IMR-90 (cell line): ENCODE data around the gene PIGZ. TPM values are rescaled to one million over a fixed set of nuclear protein-coding genes. Genes with fewer than 3 reads are reported as not detected.
A peak's percentile ranks its signal among the peaks of the same experiment; 100 is the strongest.

ENCODE experiments used
- ATAC-seq: fragments of 200-7000 bp; cut with Tn5 transposase; 2 replicates; pipeline ENCODE4 v1.9.1; 2020; ENCODE audit warnings: low read depth, mild to moderate bottlenecking, moderate library complexity
- BruUV-seq: library from RNA; stranded (reverse); fragments of 400-500 nt; replicated peaks from 2 replicates; lab custom pipeline; 2021; lab: Mats Ljungman, UMichigan
- CTCF ChIA-PET: fragments of 300-600 bp; formaldehyde crosslinking; extraction: SDS; loops from one replicate; lab custom pipeline; 2021; ENCODE audit warnings: antibody characterized with exemption; lab: Yijun Ruan, JAX
- POLR2A ChIA-PET: fragments of 300-600 bp; sonication (Branson Sonifier 250); formaldehyde crosslinking; loops from one replicate; lab custom pipeline; 2022; ENCODE audit warnings: antibody characterized with exemption; ENCODE audit not compliant: unreplicated experiment; lab: Charles Lee
- DNase-seq: peaks from one replicate; pipeline ENCODE4 v3.0.0; 2013
- H2AFZ ChIP-seq: replicated peaks from 2 replicates; pipeline ENCODE3; 2013; ENCODE audit warnings: low read length, mild to moderate bottlenecking; ENCODE audit not compliant: poor library complexity
- H2AK5ac ChIP-seq: 2 replicates; pipeline ENCODE4 v1.6.1; 2013; ENCODE audit warnings: low read depth, low read length, inconsistent platforms
- H2AK9ac ChIP-seq: replicated peaks from 2 replicates; pipeline ENCODE3; 2013; ENCODE audit warnings: mild to moderate bottlenecking, low read depth, low read length, moderate library complexity; ENCODE audit not compliant: poor library complexity
- H2BK120ac ChIP-seq: 2 replicates; pipeline ENCODE4 v1.6.1; 2013; ENCODE audit warnings: low read depth, low read length, inconsistent platforms
- H2BK15ac ChIP-seq: 3 replicates; pipeline ENCODE4 v1.6.1; 2013; ENCODE audit warnings: low read depth, low read length, inconsistent platforms
- H2BK20ac ChIP-seq: 2 replicates; pipeline ENCODE4 v1.6.1; 2013; ENCODE audit warnings: low read depth, mild to moderate bottlenecking, inconsistent platforms, low read length, moderate library complexity
- H2BK5ac ChIP-seq: 2 replicates; pipeline ENCODE4 v1.6.1; 2013; ENCODE audit warnings: mild to moderate bottlenecking, low read depth, low read length, inconsistent platforms; ENCODE audit not compliant: poor library complexity, severe bottlenecking
- H3K14ac ChIP-seq: replicated peaks from 2 replicates; pipeline ENCODE4 v1.6.1; 2013; ENCODE audit warnings: low read depth, low read length, inconsistent platforms
- H3K18ac ChIP-seq: 2 replicates; pipeline ENCODE4 v1.6.1; 2013; ENCODE audit warnings: low read depth, low read length, control low read depth
- H3K23ac ChIP-seq: 2 replicates; pipeline ENCODE4 v1.6.1; 2013; ENCODE audit warnings: low read depth, low read length, inconsistent platforms
- H3K27ac ChIP-seq: 2 replicates; pipeline ENCODE4 v1.5.1; 2013; ENCODE audit warnings: mild to moderate bottlenecking, control low read depth, low read length; ENCODE audit not compliant: insufficient read depth
- H3K27me3 ChIP-seq: 2 replicates; pipeline ENCODE4 v1.6.1; 2013; ENCODE audit warnings: low read length; ENCODE audit not compliant: control insufficient read depth, insufficient read depth
- H3K36me3 ChIP-seq: 2 replicates; pipeline ENCODE4 v1.6.1; 2013; ENCODE audit warnings: low read length, mixed read lengths; ENCODE audit not compliant: control insufficient read depth, insufficient read depth
- H3K4ac ChIP-seq: 2 replicates; pipeline ENCODE4 v1.6.1; 2013; ENCODE audit warnings: low read depth, low read length, inconsistent platforms
- H3K4me1 ChIP-seq: 2 replicates; pipeline ENCODE4 v1.6.1; 2013; ENCODE audit warnings: low read length, mixed read lengths; ENCODE audit not compliant: control insufficient read depth, insufficient read depth
- H3K4me2 ChIP-seq: 2 replicates; pipeline ENCODE4 v1.6.1; 2013; ENCODE audit warnings: low read depth, mild to moderate bottlenecking, control low read depth, low read length, moderate library complexity
- H3K4me3 ChIP-seq: 2 replicates; pipeline ENCODE4 v1.5.1; 2013; ENCODE audit warnings: low read depth, mild to moderate bottlenecking, control low read depth, low read length, moderate library complexity; ENCODE audit not compliant: insufficient read depth
- H3K56ac ChIP-seq: 2 replicates; pipeline ENCODE4 v1.6.1; 2013; ENCODE audit warnings: low read length, inconsistent platforms; ENCODE audit not compliant: insufficient read depth; ENCODE audit errors: extremely low read depth
- H3K79me1 ChIP-seq, 2 experiments: 2 replicates each; pipeline ENCODE4 v1.6.1; 2013; ENCODE audit warnings: low read length in 2 of 2, inconsistent platforms in 1 of 2, low read depth in 1 of 2
- H3K9ac ChIP-seq: 2 replicates; pipeline ENCODE4 v1.6.1; 2013; ENCODE audit warnings: low read depth, low read length, control low read depth
- H3K9me1 ChIP-seq: 2 replicates; pipeline ENCODE4 v1.6.1; 2013; ENCODE audit warnings: low read length, inconsistent platforms; ENCODE audit not compliant: insufficient read depth
- H3K9me3 ChIP-seq: 2 replicates; pipeline ENCODE4 v1.6.1; 2013; ENCODE audit warnings: low read length; ENCODE audit not compliant: control insufficient read depth, insufficient read depth
- H4K20me1 ChIP-seq: 2 replicates; pipeline ENCODE4 v1.6.1; 2013; ENCODE audit warnings: low read length, inconsistent platforms; ENCODE audit not compliant: insufficient read depth
- H4K5ac ChIP-seq: 2 replicates; pipeline ENCODE4 v1.6.1; 2013; ENCODE audit warnings: mild to moderate bottlenecking, low read depth, low read length, control low read depth
- H4K8ac ChIP-seq, 2 experiments: 2 replicates each; pipeline ENCODE4 v1.6.1; 2013; ENCODE audit warnings: low read depth in 2 of 2, low read length in 2 of 2, control low read depth in 1 of 2, inconsistent platforms in 1 of 2
- H4K91ac ChIP-seq: 2 replicates; pipeline ENCODE4 v1.6.1; 2013; ENCODE audit warnings: low read depth, low read length, inconsistent platforms; ENCODE audit not compliant: insufficient read depth
- MAFK ChIP-seq: IDR thresholded peaks from 2 replicates; pipeline ENCODE4 v1.6.1; 2012; ENCODE audit warnings: low read depth, low read length, improper control_type of control experiment
- RFX5 ChIP-seq: IDR thresholded peaks from 2 replicates; pipeline ENCODE4 v1.8.0; 2012; ENCODE audit warnings: low read depth, mild to moderate bottlenecking, low read length, moderate library complexity
- WGBS, 2 experiments: methylation state at CpG; one replicate each; pipeline versions ENCODE4 v1.1.5 to v1.1.7; 2013; ENCODE audit warnings: missing lambda C conversion rate in 2 of 2; ENCODE audit not compliant: insufficient read length in 1 of 2; ENCODE audit errors: extremely low coverage in 2 of 2; 5-methylcytosine and 5-hydroxymethylcytosine counted together
- dilution Hi-C: fragments of 300-500 bp; cut with HindIII; formaldehyde crosslinking; loops from one replicate; pipeline ENCODE4 v1.14.3; 2018; ENCODE audit warnings: low sequenced_read_pairs; ENCODE audit not compliant: unreplicated experiment
- in situ Hi-C: fragments of 300-500 bp; cut with MboI; formaldehyde crosslinking; loops from 3 replicates; pipeline ENCODE4 v1.14.3; 2019; ENCODE audit warnings: low sequenced_read_pairs, inconsistent platforms, mixed read lengths
- intact Hi-C: fragments of 100-400 bp; cut with micrococcal nuclease; formaldehyde crosslinking; loops from 2 replicates; pipeline ENCODE4 v1.10.0; 2022
- polyA plus RNA-seq, 3 experiments: library from polyadenylated mRNA; depleted of rRNA; stranded (reverse); fragments of >200 nt; gene quantifications; 2 replicates each; pipeline ENCODE4 v1.2.3, GENCODE V29; 2012; ENCODE audit warnings: low replicate concordance in 1 of 3
- total RNA-seq: library from RNA; depleted of rRNA; stranded (reverse); fragments of >200 nt; gene quantifications from 2 replicates; pipeline ENCODE4 v1.2.3, GENCODE V29; 2012

The PIGZ gene
- total and polyA plus RNA-seq, 2 of the 4 experiments (the other 2 are of a cell fraction): 0.18 to 0.86 TPM

DNA sequence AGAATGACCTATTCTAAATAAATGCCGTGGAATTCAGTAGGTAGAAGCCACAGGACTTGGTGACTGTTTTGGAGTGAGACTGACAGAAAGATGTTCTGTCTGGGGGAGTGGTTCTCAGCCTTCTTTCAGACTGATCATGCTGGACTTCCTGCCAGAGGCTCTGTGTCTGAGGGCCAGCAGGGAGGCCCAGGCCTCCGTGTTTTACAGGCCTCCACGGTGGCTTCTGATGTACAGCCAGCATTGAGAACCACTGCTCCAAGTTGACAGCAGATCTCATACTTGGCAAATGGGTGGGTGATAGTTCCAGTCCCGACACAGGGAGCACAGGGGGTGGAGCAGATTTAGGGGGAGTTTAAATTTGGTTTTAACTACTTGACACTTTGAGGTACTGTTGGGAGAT is 6.7 kb upstream of the PIGZ start:
- no peak for TF ChIP-seq RFX5
- no peak for TF ChIP-seq MAFK
- no peak overlapping the region for H3K14ac ChIP-seq
- H3K9me3 ChIP-seq: no peaks in the 10 kb centered on the region
- H3K4ac ChIP-seq: no peak overlapping the region
- ATAC-seq: no peak
- H3K23ac ChIP-seq: no peak overlapping the region
- H2BK20ac ChIP-seq: no peak overlapping the region
- H3K4me1 ChIP-seq: no peaks in the 10 kb centered on the region
- BruUV-seq: no TSS peak
- H2BK15ac ChIP-seq: no peak overlapping the region
- DNase-seq: no peak
- no peak overlapping the region for H4K8ac ChIP-seq
- H3K9me1 ChIP-seq: no peaks in the 10 kb centered on the region
- no peak overlapping the region for H4K91ac ChIP-seq
- no peak overlapping the region for H3K56ac ChIP-seq
- H3K36me3 ChIP-seq: no peaks in the 10 kb centered on the region
- H3K79me1 ChIP-seq: no peaks in the 10 kb centered on the region
- POLR2A ChIA-PET: no interaction called here
- no peaks in the 10 kb centered on the region for H4K20me1 ChIP-seq
- WGBS, 2 experiments: 90% methylated on average over 2 of the region's 4 CpGs; no CpG with 5 or more reads in 1 of the 2 experiments
- no peak overlapping the region for H3K4me2 ChIP-seq
- CTCF ChIA-PET: no interaction called here
- in situ Hi-C loops: loop anchor here (10.0 kb wide), 1 partner anchor 209 kb away; no protein-coding TSS in a partner anchor
- no peak overlapping the region for H3K27ac ChIP-seq
- H3K18ac ChIP-seq: no peak overlapping the region
- no peak overlapping the region for H2AK5ac ChIP-seq
- no peak overlapping the region for H4K5ac ChIP-seq
- H2BK120ac ChIP-seq: no peak overlapping the region
- H3K9ac ChIP-seq: no peak overlapping the region
- H2BK5ac ChIP-seq: no peak overlapping the region
- intact Hi-C loops: no loop called here
- peaks cover 5% of the 10 kb centered on the region; the same call in 1 of the 2 replicates for H3K27me3 ChIP-seq
- peak overlapping the region; percentile 51 for H2AFZ ChIP-seq
- dilution Hi-C loops: no loop called here
- no peak overlapping the region for H3K4me3 ChIP-seq
- H2AK9ac ChIP-seq: no peak overlapping the region
